DMS153 treated with DMSO at 0.1 percent for 48 hours (cell line): Measurements from ENCODE around the gene F12.
"Not testable (repeated sequence)": the region's sequence is repeated elsewhere in the genome, so short reads cannot be mapped to it uniquely, and the experiment has no call there.

ENCODE experiments used
- DNase-seq: peaks from one replicate; lab custom pipeline; 2025; ENCODE audit not compliant: unreplicated experiment; lab: John Stamatoyannopoulos, UW

Gene F12

DNA sequence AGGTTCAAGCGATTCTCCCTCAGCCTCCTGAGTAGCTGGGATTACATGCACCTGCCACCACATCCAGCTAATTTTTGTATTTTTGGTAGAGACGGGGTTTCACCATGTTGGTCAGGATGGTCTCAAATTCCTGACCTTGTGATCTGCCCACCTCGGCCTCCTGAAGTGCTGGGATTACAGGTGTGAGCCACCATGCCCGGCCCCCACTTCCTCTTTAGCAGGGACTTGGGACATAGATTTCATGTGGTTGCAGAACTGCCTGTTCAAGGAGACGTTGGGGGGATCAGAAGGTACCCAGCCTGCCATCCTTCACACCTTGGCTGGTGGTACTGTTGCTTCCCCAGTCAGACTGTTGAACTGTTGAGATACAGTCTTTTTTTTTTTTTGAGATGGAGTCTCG lies 7.7 kb upstream of the F12 start:
- DNase-seq: not testable (repeated sequence)

DNA sequence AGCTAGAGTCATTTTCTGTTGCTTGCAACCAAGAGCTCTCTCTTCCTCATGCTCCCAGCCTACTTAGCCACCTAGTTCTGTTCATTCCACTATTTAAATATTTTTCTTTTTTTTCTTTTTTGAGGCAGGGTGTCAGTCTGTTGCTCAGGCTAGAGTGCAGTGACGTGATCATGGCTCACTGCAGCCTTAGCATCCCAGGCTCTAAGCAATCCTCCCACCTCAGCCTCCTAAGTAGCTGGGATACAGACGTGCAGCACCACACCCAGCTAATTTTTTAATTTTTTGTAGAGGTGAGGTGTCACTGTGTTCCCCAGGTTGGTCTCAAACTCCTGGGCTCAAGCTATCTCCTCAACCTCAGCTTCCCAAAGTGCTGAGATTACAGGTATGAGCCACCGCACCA lies 5.1 kb upstream of the F12 start:
- DNase-seq: no peak

DNA sequence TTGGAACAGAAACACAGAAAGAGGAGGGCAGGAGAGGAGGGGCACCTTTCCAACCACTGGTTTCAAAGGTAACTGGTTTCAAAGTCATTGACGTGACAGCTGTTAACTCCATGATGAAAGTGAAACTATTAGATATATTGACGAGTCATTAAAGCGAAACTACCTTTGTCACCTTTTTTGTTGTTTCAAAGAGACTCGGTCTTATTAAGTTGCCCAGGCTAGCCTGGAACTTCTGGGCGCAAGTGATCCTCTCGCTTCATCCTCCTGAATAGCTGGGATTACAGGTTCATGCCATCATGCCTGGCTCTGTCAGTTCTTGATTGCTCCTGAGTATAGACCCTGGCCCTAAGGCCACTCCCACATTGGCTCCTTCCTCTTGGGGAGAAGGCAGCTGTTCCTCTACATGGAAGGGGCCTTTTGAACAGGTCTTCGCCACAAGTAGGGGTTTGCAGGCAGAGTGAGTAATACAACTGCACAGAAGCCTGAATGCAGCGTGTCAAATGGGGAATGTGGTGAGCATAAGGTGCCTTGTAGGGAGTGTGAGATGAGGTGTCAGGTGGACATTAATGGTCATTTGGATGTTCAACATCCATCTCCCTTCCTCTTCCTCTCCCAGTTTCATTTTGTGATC lies 3.4 kb upstream of the F12 start:
- DNase-seq: no peak

DNA sequence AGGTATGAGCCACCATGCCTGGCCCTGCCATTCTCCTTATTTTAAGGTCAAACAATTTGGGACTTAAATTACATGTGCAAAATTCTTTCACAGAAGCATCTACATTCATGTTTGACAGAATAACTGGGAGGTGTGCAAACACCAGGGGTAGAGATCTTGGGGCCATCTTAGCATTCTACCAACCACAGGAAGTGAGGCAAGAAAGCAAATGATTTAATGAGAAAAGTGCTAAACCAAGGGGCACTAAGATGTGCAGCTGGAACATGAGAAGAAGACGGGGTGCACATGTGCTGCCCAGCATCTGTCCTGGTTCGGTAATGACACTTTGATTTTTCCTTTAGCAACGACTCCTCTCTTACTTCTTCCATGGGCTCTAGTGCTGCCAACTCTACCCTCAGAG lies 1.2 kb upstream of the F12 start:
- no peak for DNase-seq

DNA sequence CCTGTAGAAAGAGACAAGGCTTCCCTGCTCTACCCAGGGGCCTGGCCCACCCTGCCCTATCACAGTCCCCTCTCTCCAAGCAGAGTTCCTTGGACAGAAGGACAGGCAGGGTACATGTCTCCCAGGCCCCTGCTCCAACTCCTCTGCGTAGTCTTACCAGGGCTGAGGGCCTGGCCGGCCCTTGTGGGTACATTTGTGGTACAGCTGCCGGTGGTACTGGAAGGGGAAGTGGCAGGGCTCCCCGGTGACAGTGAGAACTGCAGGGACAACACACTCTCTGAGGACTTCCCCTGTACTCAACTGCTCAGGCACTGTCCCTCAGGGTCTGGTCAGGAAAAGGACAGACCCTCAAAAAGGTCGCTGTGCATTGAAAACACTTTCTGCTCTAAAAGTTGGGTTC lies 3.6 kb downstream of the F12 start:
- no peak for DNase-seq

DNA sequence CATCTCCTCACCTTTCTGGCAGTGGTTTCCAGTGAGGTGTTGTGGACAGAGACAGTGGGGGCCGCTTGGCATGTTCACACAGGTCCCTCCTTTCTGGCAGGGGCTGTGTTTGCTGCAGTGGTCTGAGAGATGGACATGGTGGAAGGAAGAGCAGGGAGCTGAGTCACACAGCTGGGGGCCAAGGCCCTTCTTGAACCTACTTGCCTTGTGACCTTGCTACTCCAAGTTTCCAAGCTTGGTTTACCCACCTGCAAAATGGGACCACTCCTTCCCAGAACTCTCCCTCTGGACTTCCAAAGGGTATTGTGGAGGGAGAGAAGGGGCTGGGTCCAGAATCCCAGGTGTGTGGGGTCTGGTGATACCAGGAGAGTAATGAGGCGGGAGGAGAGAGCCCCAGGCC lies 4.1 kb downstream of the F12 start:
- DNase-seq: no peak

DNA sequence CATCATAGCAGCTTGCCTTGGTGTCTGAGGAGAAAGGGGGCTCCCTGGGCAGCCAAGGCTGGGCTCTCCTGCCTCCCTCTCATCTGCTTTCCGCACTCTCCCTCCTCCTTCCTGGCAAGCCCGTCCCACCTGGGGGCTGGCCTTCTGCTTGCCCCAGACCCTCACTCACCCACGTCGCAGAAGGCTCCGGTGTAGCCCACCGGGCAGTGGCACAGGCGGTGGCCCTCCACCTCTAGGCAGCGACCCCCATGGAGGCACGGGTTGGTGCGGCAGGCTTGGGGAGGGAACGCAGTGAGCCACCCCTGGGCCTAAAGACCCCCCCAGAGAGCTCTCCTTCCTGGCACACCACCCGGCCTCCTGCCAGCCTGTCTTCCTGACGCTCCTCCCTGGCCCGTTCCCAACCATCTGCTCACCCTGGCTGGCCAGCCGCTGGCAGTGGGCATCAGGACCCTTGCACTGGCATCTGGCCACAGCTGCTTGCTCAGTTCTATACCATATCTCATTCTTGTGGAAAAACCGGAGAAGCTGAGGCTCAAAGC lies 4.7 kb downstream of the F12 start:
- no peak for DNase-seq

DNA sequence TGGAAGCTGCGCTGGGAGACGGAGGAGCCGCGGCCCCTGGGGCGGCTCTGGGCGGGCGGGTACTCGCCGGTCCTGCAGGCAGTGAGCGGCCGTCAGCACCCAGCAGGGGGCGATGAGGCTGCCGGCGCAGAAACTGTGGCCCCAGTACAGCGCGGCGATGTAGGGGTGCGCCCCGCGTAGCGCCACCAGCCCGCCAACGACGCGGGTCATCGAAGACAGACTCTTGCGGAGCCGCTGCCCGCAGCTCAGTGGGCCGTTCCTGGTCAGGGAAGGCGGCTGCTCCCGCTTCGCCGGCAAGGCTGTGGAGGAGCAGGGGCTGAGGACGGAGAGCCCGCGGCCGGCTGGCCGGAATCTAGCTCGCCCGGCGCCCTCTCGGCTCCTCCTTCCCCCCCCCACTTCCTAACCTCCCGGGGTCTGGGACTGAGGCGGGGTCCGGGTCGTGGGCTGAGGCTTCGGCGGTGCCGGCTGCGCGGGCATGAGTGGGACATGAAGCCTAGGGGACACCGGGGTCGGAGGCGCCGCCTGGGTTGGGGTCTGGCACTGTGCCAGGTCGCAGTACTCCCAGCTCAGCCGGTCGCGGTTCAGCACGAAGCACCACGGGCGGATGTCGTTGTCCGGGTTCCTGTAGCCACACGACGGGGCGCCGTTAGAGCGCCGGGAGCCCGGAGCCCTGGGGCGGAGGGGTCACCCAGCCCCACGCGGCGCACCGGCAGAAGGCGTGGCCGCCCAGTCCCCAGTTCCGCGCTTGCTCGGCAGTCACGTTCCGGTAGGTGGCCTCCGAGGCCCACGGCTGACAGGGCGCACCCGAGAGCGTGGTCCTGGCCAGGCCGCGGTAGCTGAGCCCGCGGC lies 5.3 kb downstream of the F12 start:
- no peak for DNase-seq

DNA sequence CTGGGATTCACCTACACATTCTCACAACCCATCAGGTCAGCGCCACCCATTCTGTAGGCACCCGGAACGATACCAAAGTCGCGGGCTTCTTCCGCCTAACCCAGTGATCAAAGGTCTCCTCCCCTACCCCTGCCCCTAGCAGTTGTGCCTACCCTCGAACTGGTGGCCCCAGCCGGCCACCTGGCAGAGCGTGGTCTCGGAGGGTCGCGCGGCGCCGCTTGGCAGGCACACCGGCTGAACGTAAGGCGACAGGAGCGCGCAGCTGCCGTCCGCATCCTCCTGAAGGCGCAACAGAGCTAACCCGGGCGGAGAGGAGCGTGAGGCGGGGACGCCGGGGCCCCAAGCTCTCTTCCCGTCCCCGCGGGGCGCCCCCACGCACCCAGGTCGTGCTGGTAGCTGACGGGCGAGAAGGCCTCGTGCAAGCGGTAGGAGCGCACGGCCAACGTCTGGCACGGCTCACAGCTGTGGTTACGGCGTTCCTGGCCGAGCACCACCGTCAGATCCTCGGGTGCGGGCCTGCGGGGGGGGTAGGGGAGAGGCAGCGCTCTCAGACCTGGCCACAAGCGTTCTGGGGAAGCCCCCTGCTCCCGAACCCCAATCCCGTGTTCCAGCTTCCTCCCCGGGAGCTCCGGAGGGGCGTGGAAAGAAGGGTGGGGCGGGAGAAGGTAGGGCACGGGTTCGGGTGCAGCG lies 6.1 kb downstream of the F12 start:
- no peak for DNase-seq

DNA sequence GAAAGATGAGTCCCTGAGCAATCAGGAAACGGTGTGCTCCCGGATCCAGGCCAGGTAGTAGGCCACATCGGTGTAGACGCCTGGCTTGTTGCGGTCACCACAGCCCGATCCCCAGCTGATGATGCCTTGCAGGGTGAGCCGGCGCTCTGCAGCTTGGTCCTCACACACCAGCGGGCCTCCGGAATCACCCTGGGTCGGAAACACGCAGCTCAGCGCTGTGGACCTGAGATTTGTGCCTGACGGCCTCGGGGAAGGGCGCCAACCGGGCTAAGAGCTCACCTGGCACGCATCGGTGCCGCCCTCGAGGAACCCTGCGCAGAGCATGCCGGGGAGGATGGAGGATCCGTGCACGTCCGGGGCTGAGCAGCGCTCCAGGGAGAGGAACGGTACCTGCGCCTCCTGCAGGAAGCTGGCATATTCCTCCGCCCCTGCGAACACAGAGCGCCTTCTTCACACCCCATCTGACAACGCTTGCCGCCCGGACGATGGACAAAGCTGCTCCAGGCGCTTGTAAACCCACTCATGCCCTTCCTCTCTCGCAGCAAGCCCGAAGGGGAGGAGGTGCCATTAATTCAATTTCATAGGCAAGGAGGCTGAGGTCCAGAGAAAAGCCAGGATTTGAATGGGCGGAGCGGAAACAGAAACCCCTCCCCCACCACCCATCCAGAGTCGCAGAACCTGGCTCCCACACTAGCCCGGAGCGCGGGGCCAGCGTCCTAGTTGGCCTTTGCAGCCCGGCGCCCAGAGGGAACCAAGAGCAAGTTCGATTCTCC lies 6.9 kb downstream of the F12 start:
- DNase-seq: peak; percentile 69

DNA sequence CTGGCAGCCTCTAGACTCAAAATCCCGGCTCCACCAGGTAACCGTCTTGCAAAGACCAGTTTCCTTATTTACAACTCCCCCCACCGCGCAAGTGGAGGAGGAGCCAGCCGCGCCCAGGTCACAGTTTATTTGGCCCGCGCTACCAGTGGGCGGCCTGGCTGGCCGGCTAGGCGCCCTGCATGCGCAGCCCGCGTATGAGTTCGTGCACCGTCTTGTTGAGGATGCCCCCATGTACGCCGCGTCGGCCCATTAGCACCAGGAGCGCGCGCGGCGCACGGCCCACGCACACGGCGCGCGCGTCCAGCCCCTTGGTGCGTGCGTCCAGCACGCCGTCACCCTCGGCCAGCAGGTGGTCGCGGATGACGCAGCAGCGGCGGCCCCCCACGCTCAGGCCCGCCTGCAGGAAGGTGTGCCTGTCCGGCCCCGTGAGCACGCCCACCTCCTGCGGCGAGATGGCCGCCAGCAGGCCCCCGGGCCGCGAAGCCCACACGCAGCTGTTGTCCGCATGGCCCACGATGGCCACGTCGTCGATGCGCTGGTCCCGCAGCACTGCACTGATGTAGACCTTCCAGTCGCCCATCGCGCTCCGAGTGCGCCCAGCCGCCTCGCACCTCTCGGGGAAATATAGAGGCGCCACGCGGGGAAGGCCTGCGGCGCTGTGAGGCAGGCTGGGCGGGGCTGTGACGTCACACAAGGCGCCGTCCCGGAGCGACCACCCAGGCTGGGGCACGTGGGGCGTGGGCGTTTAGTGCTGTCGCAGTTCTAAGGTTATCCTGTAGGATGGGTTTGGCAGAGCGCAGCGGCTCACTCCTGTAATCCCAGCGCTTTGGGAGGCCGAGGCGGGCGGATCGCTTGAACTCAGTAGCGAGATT lies 9.1 kb downstream of the F12 start, which contains the start of gene PFN3:
Gene PFN3, minus strand, starts transcription at position 665 of the 872 bp plus-strand sequence. Its CDS starts 85 bp downstream, at position 580.
- DNase-seq: no peak

DNA sequence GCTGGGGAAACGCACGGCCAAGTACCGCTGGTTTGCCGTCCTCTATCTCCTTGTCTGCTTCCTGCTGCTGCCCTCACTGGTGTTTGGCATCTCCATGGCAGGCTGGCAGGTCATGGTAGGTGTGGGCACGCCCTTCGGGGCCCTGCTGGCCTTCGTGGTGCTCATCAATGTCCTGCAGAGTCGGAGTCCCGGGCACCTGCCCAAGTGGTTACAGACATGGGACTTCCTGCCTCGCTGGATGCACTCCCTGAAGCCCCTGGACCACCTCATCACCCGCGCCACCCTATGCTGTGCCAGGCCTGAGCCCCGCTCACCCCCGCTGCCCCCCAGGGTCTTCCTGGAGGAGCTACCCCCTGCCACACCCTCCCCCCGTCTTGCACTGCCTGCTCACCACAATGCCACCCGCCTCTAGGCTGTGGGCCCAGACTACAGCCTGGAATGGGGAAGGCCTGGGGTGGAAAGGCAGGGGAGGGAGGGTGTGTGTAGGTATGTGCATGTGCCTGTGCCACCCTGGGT lies 11.4 kb downstream of the F12 start:
- DNase-seq: no peak

DNA sequence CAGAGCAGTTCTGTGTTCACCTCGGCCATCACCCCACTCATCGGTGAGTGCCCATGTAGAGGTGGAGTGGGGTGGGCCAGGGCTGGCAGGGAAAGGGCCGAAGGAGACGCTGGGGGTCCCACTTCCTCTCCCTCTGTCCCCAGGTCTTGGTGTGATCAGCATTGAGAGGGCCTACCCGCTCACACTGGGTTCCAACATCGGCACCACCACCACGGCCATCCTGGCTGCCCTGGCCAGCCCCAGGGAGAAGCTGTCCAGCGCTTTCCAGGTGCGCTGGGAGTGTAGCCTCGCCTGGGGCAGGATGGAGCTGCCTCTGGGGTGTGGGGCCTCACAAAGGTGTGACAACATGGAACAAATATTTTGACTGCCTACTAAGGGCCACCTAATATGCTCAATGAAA lies 12.6 kb downstream of the F12 start:
- DNase-seq: no peak

DNA sequence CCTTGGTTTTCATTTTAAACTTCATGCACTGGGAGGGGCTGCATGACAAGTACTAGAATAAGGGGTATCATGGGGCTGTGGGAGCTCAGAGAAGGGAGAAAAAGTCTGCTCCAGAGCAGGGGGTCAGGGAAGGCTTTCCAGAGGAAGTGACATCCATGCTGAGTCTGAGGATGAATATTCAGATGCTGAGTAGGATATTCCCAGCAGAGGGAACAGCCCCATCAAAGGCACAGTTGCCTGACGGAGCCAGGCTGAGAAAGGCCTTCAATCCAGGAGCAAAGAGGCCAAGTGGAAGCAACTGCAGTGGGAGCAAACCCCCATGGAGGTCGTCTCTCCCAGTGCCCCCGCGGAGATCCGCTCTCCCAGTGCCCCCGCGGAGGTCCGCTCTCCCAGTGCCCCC lies 13.3 kb downstream of the F12 start:
- no peak for DNase-seq

DNA sequence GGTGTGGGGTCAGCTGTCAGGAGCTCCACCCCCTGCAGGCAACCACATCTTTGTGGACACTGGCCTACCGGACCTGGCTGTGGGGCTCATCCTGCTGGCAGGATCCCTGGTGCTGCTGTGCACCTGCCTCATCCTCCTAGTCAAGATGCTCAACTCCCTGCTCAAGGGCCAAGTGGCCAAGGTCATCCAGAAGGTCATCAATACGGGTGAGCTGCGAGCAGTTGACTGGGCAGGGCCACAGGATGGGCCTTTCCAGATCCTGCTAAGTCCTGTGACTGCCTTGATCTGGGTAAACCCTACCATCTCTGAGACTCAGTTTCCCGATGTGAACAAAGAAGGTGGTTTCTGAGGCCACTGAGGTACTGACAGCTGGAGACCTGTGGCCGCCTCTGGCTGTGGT lies 15.4 kb downstream of the F12 start:
- no peak for DNase-seq

DNA sequence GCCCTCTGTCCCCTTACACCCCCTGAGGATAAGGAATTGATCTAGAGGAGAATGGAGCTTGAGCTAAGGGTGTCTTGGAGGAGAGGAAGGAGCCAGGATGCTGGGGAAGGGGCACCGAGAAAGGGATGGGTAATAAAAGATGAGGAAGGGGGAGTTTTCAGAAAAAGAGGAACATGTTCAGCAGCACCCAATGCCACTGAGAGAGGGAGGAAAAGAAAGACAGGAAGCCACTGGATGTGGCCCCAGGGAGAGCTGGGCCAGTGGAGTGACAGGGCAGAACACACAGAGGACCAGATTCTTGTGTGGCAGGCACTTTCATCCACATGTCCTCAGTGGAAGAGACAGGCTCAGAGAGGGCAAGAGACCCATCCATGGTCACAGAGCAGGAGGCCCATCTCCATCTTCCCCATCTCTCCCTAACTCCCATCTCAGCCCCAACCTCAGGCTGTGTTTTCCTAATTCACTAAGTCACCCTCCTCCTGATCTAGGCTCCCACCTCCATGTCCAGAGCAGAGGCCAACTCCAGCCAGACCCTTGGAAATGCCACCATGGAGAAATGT lies 16.1 kb downstream of the F12 start:
- no peak for DNase-seq

DNA sequence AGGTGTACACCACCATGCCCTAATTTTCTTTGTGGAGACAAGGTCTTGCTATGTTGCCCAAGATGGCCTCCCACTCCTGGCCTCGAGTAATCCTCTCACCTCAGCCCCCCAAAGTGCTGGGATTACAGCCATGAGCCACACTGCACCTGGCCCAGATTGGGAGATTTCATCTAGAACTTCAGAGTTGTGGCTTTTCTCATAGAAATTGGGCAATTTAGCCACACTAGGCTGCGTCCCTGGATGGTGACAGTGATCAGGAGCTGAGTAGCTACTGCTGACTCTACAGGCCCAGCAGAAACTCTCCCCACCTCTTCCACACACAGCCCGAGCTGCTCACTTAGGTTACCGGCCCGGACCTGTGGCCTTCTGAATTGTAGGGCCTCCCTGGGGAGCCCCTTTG lies 16.6 kb downstream of the F12 start:
- no peak for DNase-seq

DNA sequence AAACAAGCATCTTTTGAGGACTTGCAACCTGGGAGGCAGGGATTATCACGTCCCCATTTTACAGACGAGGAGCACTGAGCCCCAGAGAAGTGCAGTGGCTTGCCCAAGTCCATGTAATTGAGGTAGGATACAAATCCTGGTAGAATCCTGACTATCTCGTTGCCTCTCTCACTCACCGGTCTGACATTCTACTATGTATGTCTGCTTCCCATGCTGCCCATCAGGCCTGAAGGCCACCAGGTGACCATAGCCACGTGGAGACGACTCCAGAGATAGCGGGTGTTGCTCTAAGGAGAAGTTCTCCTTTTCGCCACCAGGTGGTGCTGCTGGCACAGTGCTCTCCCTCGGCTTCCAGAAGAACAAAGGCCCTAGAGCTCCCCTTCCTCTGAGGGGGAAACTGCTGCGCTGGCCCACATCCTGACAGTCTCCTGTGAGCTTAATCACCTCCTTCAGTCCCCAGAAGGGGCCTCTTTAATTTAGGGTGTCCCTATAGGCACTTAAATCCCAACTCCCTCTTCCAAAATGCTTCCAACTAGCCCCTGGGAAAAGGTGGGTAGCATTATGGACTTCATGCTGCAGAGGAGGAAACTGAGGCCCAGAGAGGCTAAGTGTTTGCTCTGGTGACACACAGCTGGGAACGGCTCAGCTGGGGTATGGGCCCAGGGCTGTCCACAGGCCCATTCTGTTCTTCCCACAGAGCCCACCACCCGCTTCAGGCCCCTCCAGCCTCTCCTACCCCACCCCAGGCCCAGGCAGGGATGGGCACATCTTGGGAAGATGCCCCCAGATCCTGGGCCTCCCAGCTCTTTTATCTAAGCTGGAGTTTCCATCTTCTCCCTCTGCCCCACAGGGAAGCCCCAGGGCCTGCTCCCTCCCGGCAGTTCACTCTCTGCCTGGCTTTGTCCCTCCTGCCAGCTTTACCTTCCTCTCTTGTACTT lies 18.7 kb downstream of the F12 start:
- peak; percentile 43 for DNase-seq
